Keratinocyte (primary cell): ENCODE measurements around the gene PRKCZ. TPM values are rescaled to one million over a fixed set of nuclear protein-coding genes. Genes with fewer than 3 reads are reported as not detected.

Source experiments
- DNase-seq: peaks from one replicate; pipeline ENCODE4 v3.0.0-alpha.2; 2011; ENCODE audit warnings: low read depth, missing footprints, low spot score
- FAIRE-seq: peaks from 2 replicates; lab custom pipeline; 2011; peaks lifted over from hg19 to GRCh38; lab: Jason Lieb, UNC
- H2AFZ ChIP-seq: 2 replicates; pipeline ENCODE4 v1.6.0; 2012; ENCODE audit warnings: low read length, control low read depth, inconsistent platforms; ENCODE audit not compliant: control insufficient read depth
- H3K27ac ChIP-seq: 2 replicates; pipeline ENCODE4 v1.5.1; 2011; ENCODE audit warnings: low read length; ENCODE audit not compliant: control insufficient read depth, insufficient read depth
- H3K27me3 ChIP-seq: 3 replicates; pipeline ENCODE4 v1.6.0; 2011; ENCODE audit warnings: low read length; ENCODE audit not compliant: control insufficient read depth, insufficient read depth; ENCODE audit errors: extremely low read depth
- H3K36me3 ChIP-seq, 2 experiments: 2 replicates in 1 of 2; 3 replicates in 1 of 2; pipeline ENCODE4 v1.5.1; 2011; ENCODE audit warnings: low read length in 2 of 2, mild to moderate bottlenecking in 1 of 2; ENCODE audit not compliant: control insufficient read depth in 2 of 2, insufficient read depth in 2 of 2; ENCODE audit errors: extremely low read depth in 1 of 2
- H3K4me1 ChIP-seq: 3 replicates; pipeline ENCODE4 v1.5.1; 2011; ENCODE audit warnings: low read length; ENCODE audit not compliant: control insufficient read depth, insufficient read depth; ENCODE audit errors: extremely low read depth
- H3K4me2 ChIP-seq: 3 replicates; pipeline ENCODE4 v1.6.0; 2011; ENCODE audit warnings: low read depth, low read length; ENCODE audit not compliant: control insufficient read depth, insufficient read depth; ENCODE audit errors: extremely low read depth
- H3K4me3 ChIP-seq, 3 experiments: fragments of 200-600 bp in 1 of 3; sonication (generic) in 1 of 3; 2 replicates in 2 of 3; 3 replicates in 1 of 3; pipeline ENCODE4 v1.5.1; 2011 to 2016; ENCODE audit warnings: low read length in 3 of 3, mild to moderate bottlenecking in 3 of 3, control low read depth in 2 of 3, inconsistent platforms in 1 of 3, low read depth in 1 of 3, mixed read lengths in 1 of 3, mixed run types in 1 of 3, moderate library complexity in 1 of 3; ENCODE audit not compliant: control insufficient read depth in 2 of 3, insufficient read depth in 2 of 3; ENCODE audit errors: extremely low read depth in 1 of 3
- H3K79me2 ChIP-seq: 2 replicates; pipeline ENCODE4 v1.6.0; 2012; ENCODE audit warnings: low read length; ENCODE audit not compliant: control insufficient read depth, insufficient read depth
- H3K9ac ChIP-seq: 3 replicates; pipeline ENCODE4 v1.6.0; 2011; ENCODE audit warnings: low read length; ENCODE audit not compliant: control insufficient read depth, insufficient read depth; ENCODE audit errors: extremely low read depth
- H3K9me1 ChIP-seq: 3 replicates; pipeline ENCODE4 v1.6.0; 2011; ENCODE audit warnings: low read length; ENCODE audit not compliant: control insufficient read depth, insufficient read depth; ENCODE audit errors: extremely low read depth
- H3K9me3 ChIP-seq: 2 replicates; pipeline ENCODE4 v1.5.1; 2012; ENCODE audit warnings: low read depth, low read length; ENCODE audit not compliant: control insufficient read depth
- H4K20me1 ChIP-seq: 3 replicates; pipeline ENCODE4 v1.6.0; 2011; ENCODE audit warnings: low read length; ENCODE audit not compliant: control insufficient read depth, insufficient read depth; ENCODE audit errors: extremely low read depth
- EZH2 ChIP-seq: IDR thresholded peaks from one replicate; pipeline ENCODE4 v1.6.1; 2012; ENCODE audit warnings: inconsistent platforms, mild to moderate bottlenecking, low read length, moderate library complexity
- dilution Hi-C: fragments of 300-500 bp; cut with MboI; formaldehyde crosslinking; loops from one replicate; pipeline ENCODE4 v1.7.0; 2020; ENCODE audit warnings: low sequenced_read_pairs; ENCODE audit not compliant: extremely low pct_ligation_motif_present
- polyA plus RNA-seq, 5 experiments: library from polyadenylated mRNA; depleted of rRNA in 3 of 5; stranded (reverse) in 3 of 5; stranded (forward) in 1 of 5; unstranded in 1 of 5; fragments of >200 nt; gene quantifications; 1 replicate in 1 of 5; 2 replicates in 3 of 5; 3 replicates in 1 of 5; pipeline versions ENCODE4 v1.2.1 to v1.2.3, GENCODE V29; 2011 to 2012; ENCODE audit warnings: missing spikeins in 2 of 5, low read depth in 1 of 5, low replicate concordance in 1 of 5
- TF ChIP-seq, protein P1 (sequence below), 3 experiments: IDR thresholded peaks in 1 of 3; conservative IDR thresholded peaks in 1 of 3; optimal IDR thresholded peaks in 1 of 3; 2 replicates in 2 of 3; 3 replicates in 1 of 3; pipeline versions ENCODE3 to v1.5.1; 2011; ENCODE audit warnings: low read length in 3 of 3, mild to moderate bottlenecking in 3 of 3, moderate library complexity in 2 of 3, control low read depth in 1 of 3, inconsistent platforms in 1 of 3; ENCODE audit not compliant: insufficient read depth in 2 of 3; ENCODE audit errors: extremely low read depth in 1 of 3

PRKCZ gene
- polyA plus RNA-seq, 1 donor (not counting 4 experiments of a cell fraction or from before 2014, with no cell fraction given) = 36.3 TPM

DNA sequence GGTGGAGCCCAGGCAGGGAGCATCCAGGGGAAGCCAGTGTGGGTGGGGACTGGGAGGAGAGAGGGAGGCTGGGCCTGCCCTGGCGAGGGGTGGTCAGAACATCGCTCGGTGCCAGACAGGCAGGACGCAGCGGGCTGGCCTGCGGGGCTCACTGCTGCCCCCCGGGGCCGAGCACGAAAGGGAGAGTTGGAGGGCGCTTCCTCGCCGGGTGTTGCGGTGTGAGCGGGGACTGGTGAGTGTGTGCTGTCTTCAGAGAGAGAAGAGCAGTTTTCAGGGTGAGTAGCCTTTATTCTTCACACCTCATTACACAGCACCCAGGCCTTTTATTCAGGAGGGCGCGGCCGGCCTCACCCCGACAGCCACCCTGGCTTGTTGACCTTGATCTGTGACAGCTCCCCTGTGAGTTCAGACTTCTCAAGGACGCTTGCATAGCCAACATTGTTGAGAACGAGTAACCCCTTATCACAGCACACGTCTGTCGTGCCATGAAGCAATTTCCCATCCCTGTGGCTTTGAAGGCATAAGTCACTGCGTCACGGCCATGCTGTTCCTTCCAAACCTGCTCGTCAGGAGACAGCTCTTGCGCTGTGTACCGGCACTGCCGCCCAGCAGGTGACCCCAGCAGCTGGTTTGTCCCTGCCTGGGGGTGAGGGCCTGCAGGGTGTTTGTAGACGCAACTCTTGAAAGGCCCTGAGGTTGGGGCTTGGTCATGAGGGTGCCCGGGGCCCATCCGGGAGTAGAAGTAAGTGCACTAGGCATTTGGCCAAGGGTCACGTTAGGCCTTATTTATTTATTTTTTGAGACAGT is 54.6 kb downstream of the PRKCZ start:
- H3K9ac ChIP-seq = no peak overlapping the region
- H3K27me3 ChIP-seq = no peaks in the 10 kb centered on the region
- H3K27ac ChIP-seq = no peak overlapping the region
- no peaks in the 10 kb centered on the region for H3K79me2 ChIP-seq
- TF ChIP-seq EZH2 = no peak
- TF ChIP-seq, protein P1, sequence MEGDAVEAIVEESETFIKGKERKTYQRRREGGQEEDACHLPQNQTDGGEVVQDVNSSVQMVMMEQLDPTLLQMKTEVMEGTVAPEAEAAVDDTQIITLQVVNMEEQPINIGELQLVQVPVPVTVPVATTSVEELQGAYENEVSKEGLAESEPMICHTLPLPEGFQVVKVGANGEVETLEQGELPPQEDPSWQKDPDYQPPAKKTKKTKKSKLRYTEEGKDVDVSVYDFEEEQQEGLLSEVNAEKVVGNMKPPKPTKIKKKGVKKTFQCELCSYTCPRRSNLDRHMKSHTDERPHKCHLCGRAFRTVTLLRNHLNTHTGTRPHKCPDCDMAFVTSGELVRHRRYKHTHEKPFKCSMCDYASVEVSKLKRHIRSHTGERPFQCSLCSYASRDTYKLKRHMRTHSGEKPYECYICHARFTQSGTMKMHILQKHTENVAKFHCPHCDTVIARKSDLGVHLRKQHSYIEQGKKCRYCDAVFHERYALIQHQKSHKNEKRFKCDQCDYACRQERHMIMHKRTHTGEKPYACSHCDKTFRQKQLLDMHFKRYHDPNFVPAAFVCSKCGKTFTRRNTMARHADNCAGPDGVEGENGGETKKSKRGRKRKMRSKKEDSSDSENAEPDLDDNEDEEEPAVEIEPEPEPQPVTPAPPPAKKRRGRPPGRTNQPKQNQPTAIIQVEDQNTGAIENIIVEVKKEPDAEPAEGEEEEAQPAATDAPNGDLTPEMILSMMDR (optimal IDR thresholded peaks at IDR 0.05 in 1 of 3, IDR thresholded peaks at IDR 0.05 in 1 of 3, conservative IDR thresholded peaks at IDR 0.05 in 1 of 3; ENCODE audit: extremely low read depth in 1 of 3, insufficient read depth in 2 of 3, low read length in 3 of 3) = no peak
- no peak overlapping the region for H3K4me3 ChIP-seq
- no peaks in the 10 kb centered on the region for H3K4me1 ChIP-seq
- DNase-seq (no peak), FAIRE-seq (no peak)
- no peak overlapping the region for H3K4me2 ChIP-seq
- H3K36me3 ChIP-seq = peaks cover 16 to 17% of the 10 kb centered on the region in 2 experiments
- no peak overlapping the region for H2AFZ ChIP-seq
- H4K20me1 ChIP-seq = peaks cover 2% of the 10 kb centered on the region
- dilution Hi-C loops = no loop called here
- H3K9me1 ChIP-seq = no peaks in the 10 kb centered on the region
- H3K9me3 ChIP-seq = no peaks in the 10 kb centered on the region

DNA sequence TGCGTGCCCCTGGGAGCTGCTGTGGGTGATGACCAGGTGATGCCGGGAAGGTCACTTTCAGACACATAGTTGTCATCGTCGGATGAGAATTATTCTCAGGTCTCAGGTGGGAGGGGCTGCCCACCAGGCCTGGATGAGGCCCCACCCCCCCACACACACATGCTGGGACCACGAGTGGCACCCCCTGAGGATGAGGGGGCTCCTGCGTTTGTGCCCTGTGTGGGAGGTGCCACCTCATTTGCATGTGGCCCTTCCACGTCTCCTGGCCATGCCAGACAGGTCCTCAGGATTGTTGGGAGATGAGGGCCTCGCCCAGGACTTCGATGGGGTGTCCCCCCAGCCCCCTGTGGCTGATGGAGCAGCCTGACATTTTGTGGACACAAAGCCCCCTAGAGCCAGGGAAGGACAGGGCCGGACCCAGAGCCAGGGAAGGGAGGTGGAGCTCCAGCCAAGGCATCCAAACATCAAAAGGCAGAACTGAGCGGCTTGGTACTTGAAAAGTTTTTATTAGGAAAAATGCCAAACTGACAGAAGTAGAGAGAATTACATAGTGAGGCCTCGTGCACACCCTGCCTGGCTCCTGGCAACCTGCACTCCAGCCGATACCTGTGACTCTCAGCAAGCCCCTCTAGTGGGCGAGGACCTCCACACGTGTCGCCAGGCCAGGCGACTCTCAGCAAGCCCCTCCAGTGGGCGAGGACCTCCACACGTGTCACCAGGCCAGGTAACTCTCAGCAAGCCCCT is 55.7 kb downstream of the PRKCZ start:
- dilution Hi-C loops = no loop called here
- Histone ChIP-seq H3K4me2 (no peak overlapping the region), H3K79me2 (no peaks in the 10 kb centered on the region), H4K20me1 (no peaks in the 10 kb centered on the region), H3K9me1 (no peaks in the 10 kb centered on the region), H3K9ac (no peak overlapping the region), H3K9me3 (no peaks in the 10 kb centered on the region), H3K4me1 (no peaks in the 10 kb centered on the region), H3K27me3 (no peaks in the 10 kb centered on the region), H3K36me3 (peaks cover 16 to 17% of the 10 kb centered on the region in 2 experiments), H3K4me3 (no peak overlapping the region), H2AFZ (no peak overlapping the region), H3K27ac (no peak overlapping the region)
- no peak for DNase-seq
- TF ChIP-seq, protein P1 (optimal IDR thresholded peaks at IDR 0.05 in 1 of 3, IDR thresholded peaks at IDR 0.05 in 1 of 3, conservative IDR thresholded peaks at IDR 0.05 in 1 of 3; ENCODE audit: extremely low read depth in 1 of 3, insufficient read depth in 2 of 3, low read length in 3 of 3) = no peak
- no peak for TF ChIP-seq EZH2
- no peak for FAIRE-seq
